Raji (cell line): ENCODE results near the gene ANKRD24.

Source experiments
- POLR2A ChIP-seq: IDR thresholded peaks from 2 replicates; pipeline ENCODE4 v1.6.1; 2011; ENCODE audit warnings: low read depth, low read length, control low read depth; ENCODE audit not compliant: insufficient read depth

ANKRD24 gene

GRCh38 chr19:4208385-4209094 lies 26.1 kb downstream of the ANKRD24 start:
- no peak for TF ChIP-seq POLR2A

GRCh38 chr19:4210166-4210731 lies 27.8 kb downstream of the ANKRD24 start:
- no peak for TF ChIP-seq POLR2A

DNA sequence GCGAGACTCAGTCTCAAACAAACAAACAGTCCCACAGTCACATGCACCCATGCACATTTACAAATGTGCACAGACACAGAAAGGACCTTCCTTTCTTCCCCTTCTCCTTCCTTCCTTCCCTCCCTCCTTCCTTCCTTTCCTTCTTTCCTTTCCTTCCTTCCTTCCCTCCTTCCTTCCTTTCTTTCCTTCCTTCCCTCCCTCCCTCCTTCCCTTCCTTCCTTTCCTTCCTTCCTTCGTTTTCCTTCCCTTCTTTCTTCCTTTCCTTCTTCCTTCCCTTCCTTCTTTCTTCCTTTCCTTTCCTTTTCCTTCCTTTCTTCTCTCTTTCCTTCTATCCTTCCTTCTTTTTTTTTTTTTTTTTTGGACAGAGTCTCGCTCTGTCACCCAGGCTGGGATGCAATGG lies 30.6 kb downstream of the ANKRD24 start:
- no peak for TF ChIP-seq POLR2A

GRCh38 chr19:4215807-4216206 lies 33.3 kb downstream of the ANKRD24 start:
- no peak for TF ChIP-seq POLR2A

DNA sequence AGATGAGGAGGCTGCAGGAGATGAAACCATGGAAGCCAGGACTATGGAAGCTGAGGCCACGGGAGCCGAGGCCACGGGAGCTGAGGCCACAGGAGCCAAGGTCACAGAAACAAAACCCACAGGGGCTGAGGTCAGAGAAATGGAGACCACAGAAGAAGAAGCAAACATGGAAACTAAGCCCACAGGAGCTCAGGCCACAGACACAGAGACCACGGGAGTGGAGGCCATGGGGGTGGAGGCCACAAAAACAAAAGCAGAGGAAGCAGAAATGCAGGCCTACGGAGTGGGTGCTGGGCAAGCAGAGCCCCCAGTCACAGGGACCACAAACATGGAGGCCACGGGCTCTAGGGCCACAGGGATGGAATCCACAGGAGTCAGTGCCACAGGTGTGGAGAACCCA lies 34.4 kb downstream of the ANKRD24 start:
- TF ChIP-seq POLR2A = no peak

GRCh38 chr19:4217429-4218264 lies 35.2 kb downstream of the ANKRD24 start:
- TF ChIP-seq POLR2A = no peak

DNA sequence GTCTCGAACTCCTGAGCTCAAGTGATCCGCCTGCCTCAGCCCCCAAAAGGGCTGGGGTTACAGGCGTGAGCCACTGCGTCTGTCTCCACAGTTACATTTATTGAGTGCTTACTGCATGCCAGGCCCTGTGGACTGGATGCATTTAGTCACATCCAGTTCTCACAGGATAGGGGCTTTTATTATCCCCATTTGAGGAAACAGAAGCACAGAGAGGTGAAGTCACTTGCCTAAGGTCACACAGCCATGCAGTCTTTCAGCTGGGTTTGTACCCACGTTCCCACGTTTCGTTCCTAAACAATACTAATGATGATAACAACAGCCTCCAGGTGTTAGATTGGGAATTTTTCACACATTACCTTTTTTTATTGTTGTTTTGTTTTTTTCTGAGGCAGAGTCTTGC lies 37.7 kb downstream of the ANKRD24 start:
- TF ChIP-seq POLR2A = no peak

DNA sequence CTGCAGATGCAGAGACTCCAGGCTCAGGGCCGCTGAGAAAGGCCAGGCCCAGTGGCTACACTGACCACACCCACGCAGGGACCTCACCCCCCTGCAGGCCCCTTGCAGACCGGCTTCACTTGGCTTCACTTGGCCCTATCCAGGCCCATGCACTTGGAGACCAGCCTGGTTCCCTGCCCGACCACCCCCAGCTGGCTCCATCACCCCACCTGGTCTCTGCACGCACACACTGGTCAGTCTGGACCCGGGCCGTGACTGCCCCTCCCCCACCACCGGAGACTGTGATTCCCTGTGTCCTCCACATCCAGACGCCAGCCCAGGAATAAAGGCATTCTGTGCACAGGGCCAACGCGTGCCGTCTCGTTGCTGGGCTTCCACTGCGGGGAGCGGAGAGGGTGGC lies 42.0 kb downstream of the ANKRD24 start:
- TF ChIP-seq POLR2A = no peak

DNA sequence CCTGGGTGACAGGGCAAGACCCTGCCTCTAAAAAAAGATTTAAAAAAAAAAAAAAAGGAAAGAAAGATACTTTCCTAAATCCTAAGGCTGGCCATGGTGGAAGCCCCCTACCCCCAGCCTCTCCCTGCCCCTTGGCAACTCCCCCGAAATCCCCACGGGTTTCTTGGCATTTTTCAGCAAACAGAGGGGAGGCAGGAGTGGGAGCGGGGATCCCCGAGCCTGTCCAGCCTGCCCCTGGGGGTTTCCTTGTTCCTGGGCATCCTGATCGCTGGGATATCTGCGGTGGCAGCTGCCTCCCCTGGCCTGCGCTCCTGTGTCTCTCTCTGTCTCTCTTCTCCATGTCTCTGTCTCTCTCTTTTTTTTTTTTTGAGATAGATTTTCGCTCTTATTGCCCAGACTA lies 43.4 kb downstream of the ANKRD24 start:
- no peak for TF ChIP-seq POLR2A

DNA sequence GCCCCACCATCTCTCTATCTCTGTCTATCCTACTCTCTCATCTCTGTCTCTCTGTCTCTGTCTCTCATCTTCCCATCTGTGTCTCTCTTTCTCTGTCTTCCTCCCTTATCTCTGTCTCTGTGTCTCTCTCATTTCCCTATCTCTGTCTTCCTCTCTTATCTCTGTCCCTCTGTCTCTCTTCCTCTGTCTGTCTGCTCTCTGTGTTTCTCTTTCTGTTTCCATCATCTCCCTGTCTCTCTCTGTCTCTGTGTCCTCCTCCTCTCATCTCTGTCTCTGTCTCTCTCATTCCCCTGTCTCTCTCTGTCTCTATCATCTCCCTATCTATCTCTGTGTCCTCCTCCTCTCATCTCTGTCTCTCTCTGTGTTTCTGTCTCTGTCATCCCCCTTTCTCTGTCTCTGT lies 45.3 kb downstream of the ANKRD24 start:
- no peak for TF ChIP-seq POLR2A

DNA sequence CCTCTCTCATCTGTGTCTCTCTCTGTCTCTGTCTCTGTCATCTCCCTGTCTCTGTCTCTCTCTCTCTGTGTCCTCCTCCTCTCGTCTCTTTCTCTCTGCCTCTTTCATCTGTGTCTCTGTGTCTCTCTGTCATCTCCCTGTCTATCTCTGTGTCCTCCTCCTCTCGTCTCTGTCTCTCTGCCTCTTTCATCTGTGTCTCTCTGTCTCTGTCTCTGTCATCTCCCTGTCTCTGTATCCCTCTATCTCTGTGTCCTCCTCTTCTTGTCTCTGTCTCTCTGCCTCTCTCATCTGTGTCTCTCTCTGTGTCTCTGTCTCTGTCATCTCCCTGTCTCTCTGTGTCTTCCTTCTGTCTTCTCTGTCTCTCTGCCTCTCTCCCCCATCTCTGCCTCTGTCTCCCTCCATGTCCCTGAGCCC lies 46.3 kb downstream of the ANKRD24 start:
- TF ChIP-seq POLR2A = no peak

DNA sequence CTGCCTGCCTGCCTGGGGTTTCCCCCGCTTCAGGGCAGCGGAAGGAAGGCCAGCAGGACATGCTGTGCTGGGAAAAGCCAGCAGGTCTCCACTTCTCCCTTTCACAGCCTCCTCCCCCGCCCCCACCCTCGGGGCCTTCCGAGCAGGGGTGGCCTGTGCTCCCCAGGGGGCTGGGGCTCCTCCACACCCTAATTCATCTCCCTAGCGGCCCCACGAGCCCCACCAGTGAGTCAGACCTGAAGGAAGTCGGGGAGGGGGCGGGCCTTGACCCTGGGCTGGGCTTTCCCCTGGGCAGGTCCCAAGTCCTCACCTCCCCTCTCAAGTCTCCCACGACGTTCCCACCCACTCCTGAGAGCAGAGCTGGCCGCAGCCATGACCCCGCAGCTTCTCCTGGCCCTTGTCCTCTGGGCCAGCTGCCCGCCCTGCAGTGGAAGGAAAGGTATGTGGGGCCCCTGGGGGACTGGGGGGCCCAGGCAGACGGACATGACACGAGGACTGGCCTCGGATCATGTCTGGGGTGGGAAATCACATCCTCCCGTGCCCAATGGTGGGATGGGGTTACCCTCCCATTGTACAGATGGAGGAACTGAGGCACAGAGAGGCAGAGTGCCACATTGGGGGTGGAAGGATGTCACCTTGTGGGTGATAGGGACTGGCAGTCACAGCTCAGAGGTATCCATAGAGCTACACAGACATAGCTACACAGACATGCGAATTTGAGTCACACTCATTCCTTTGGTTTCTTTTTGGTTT lies 46.9 kb downstream of the ANKRD24 start, which contains the start of gene EBI3:
EBI3 (plus strand) TSS at position 345 of the 753 bp plus-strand sequence; CDS start at position 373, 28 bp downstream.
- peak; percentile 38; the same call in 1 of the 2 replicates for TF ChIP-seq POLR2A

DNA sequence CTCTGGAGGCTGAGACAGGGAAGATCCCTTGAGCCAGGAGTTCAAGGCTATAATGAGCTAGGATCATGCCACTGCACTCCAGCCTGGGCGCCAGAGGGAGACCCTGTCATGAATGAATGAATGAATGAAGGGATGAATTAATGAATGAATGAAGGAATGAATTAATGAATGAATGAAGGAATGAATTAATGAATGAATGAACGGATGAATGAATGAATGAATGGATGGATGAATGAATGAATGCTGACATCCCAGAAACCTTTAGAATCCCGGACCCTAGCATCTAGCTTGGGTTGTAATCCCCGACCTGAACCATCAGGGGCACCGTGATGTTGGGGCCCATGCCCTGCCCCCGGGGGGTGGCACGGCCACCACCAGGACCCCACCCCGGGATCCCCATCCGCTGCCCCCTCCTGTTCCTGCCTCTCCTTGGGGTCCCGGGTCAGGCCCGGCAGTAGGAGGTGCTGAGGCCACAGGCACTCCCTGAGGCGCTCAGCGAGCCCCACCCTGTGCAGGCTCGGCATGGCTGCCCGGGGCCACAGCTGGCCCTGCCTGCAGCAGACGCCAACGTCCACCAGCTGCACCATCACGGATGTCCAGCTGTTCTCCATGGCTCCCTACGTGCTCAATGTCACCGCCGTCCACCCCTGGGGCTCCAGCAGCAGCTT lies 50.3 kb downstream of the ANKRD24 start:
- no peak for TF ChIP-seq POLR2A

GRCh38 chr19:4233282-4233853 lies 50.9 kb downstream of the ANKRD24 start:
- no peak for TF ChIP-seq POLR2A
